Rectal smooth muscle tissue (tissue), 1 donor: Measurements from ENCODE around the gene CENPA.
A peak's percentile ranks its signal among the peaks of the same experiment; 100 is the strongest.
"Not testable (repeated sequence)": the region's sequence is repeated elsewhere in the genome, so short reads cannot be mapped to it uniquely, and the experiment has no call there.

ENCODE experiments used
- H3K27ac ChIP-seq: one replicate; pipeline ENCODE4 v1.7.0; 2013; ENCODE audit warnings: low read depth, low read length, inconsistent platforms
- H3K27me3 ChIP-seq: one replicate; pipeline ENCODE4 v1.7.0; 2013; ENCODE audit warnings: low read length; ENCODE audit not compliant: control insufficient read depth, insufficient read depth
- H3K36me3 ChIP-seq: one replicate; pipeline ENCODE4 v1.7.0; 2013; ENCODE audit warnings: low read length; ENCODE audit not compliant: control insufficient read depth, insufficient read depth
- H3K4me1 ChIP-seq: one replicate; pipeline ENCODE4 v1.7.0; 2013; ENCODE audit warnings: low read length; ENCODE audit not compliant: control insufficient read depth, insufficient read depth
- H3K4me3 ChIP-seq: one replicate; pipeline ENCODE4 v1.7.0; 2013; ENCODE audit warnings: low read length
- H3K9ac ChIP-seq: one replicate; pipeline ENCODE4 v1.7.0; 2013; ENCODE audit warnings: low read length

CENPA gene

GRCh38 chr2:26785431-26786206, at the start of gene CENPA:
TSS of gene CENPA (plus strand) at chr2:26786056. CDS start at chr2:26786197, 141 bp downstream.
- H3K9ac ChIP-seq = no peak within 1 kb of the TSS
- H3K27ac ChIP-seq = no peak within 1 kb of the TSS
- H3K27me3 ChIP-seq = no peaks in the 10 kb centered on the region
- peak within 1 kb of the TSS; percentile 70 for H3K4me3 ChIP-seq
- no peaks in the 10 kb centered on the region for H3K4me1 ChIP-seq
- H3K36me3 ChIP-seq = no peaks in the 10 kb centered on the region

GRCh38 chr2:26737221-26737620, 48.6 kb upstream of the CENPA start:
- no peak overlapping the region for H3K27ac ChIP-seq
- no peaks in the 10 kb centered on the region for H3K27me3 ChIP-seq
- H3K4me3 ChIP-seq = no peak overlapping the region
- no peaks in the 10 kb centered on the region for H3K4me1 ChIP-seq
- no peaks in the 10 kb centered on the region for H3K36me3 ChIP-seq
- no peak overlapping the region for H3K9ac ChIP-seq

GRCh38 chr2:26738481-26738880, 47.4 kb upstream of the CENPA start:
- Histone ChIP-seq H3K4me1 (no peaks in the 10 kb centered on the region), H3K27ac (no peak overlapping the region), H3K27me3 (no peaks in the 10 kb centered on the region), H3K4me3 (no peak overlapping the region), H3K36me3 (no peaks in the 10 kb centered on the region), H3K9ac (no peak overlapping the region)

- Histone ChIP-seq H3K27me3 (no peaks in the 10 kb centered on the region), H3K36me3 (no peaks in the 10 kb centered on the region), H3K4me3 (no peak overlapping the region), H3K9ac (no peak overlapping the region), H3K27ac (no peak overlapping the region), H3K4me1 (no peaks in the 10 kb centered on the region)
These were observed 46.3 kb upstream of the CENPA start for GRCh38 chr2:26739514-26739913.

- Histone ChIP-seq H3K9ac (no peak overlapping the region), H3K36me3 (no peaks in the 10 kb centered on the region), H3K27ac (no peak overlapping the region), H3K4me3 (no peak overlapping the region), H3K27me3 (no peaks in the 10 kb centered on the region), H3K4me1 (no peaks in the 10 kb centered on the region)
These were observed 45.5 kb upstream of the CENPA start for GRCh38 chr2:26740346-26740745.

- H3K36me3 ChIP-seq = no peaks in the 10 kb centered on the region
- no peaks in the 10 kb centered on the region for H3K4me1 ChIP-seq
- no peak overlapping the region for H3K9ac ChIP-seq
- H3K27me3 ChIP-seq = no peaks in the 10 kb centered on the region
- no peak overlapping the region for H3K4me3 ChIP-seq
- no peak overlapping the region for H3K27ac ChIP-seq
These were observed 45.0 kb upstream of the CENPA start for GRCh38 chr2:26740890-26741302.

- Histone ChIP-seq H3K9ac (no peak overlapping the region), H3K36me3 (no peaks in the 10 kb centered on the region), H3K27ac (no peak overlapping the region), H3K4me1 (no peaks in the 10 kb centered on the region), H3K4me3 (no peak overlapping the region), H3K27me3 (no peaks in the 10 kb centered on the region)
These were observed 43.6 kb upstream of the CENPA start for GRCh38 chr2:26742048-26742770.

- Histone ChIP-seq H3K4me1 (no peaks in the 10 kb centered on the region), H3K4me3 (no peak overlapping the region), H3K27me3 (no peaks in the 10 kb centered on the region), H3K36me3 (no peaks in the 10 kb centered on the region), H3K9ac (no peak overlapping the region), H3K27ac (no peak overlapping the region)
These were observed 42.0 kb upstream of the CENPA start for GRCh38 chr2:26743852-26744251.

GRCh38 chr2:26744953-26745352, 40.9 kb upstream of the CENPA start:
- H3K27me3 ChIP-seq = no peaks in the 10 kb centered on the region
- no peak overlapping the region for H3K9ac ChIP-seq
- H3K36me3 ChIP-seq = no peaks in the 10 kb centered on the region
- no peak overlapping the region for H3K4me3 ChIP-seq
- no peaks in the 10 kb centered on the region for H3K4me1 ChIP-seq
- H3K27ac ChIP-seq = no peak overlapping the region

- Histone ChIP-seq H3K4me1 (no peaks in the 10 kb centered on the region), H3K27ac (no peak overlapping the region), H3K36me3 (no peaks in the 10 kb centered on the region), H3K27me3 (no peaks in the 10 kb centered on the region), H3K9ac (no peak overlapping the region), H3K4me3 (no peak overlapping the region)
These were observed 40.1 kb upstream of the CENPA start for GRCh38 chr2:26745609-26746327.

GRCh38 chr2:26746934-26747333, 38.9 kb upstream of the CENPA start:
- no peak overlapping the region for H3K27ac ChIP-seq
- no peak overlapping the region for H3K4me3 ChIP-seq
- H3K27me3 ChIP-seq = no peaks in the 10 kb centered on the region
- no peaks in the 10 kb centered on the region for H3K36me3 ChIP-seq
- H3K9ac ChIP-seq = no peak overlapping the region
- H3K4me1 ChIP-seq = no peaks in the 10 kb centered on the region

- not testable (repeated sequence) for H3K36me3 ChIP-seq, H3K4me3 ChIP-seq, H3K4me1 ChIP-seq, H3K27ac ChIP-seq, H3K27me3 ChIP-seq, H3K9ac ChIP-seq
These were observed 36.0 kb upstream of the CENPA start for GRCh38 chr2:26749787-26750420.
